HepG2 (cell line): ENCODE measurements around the gene ZNF385B. TPM values are rescaled to one million over a fixed set of nuclear protein-coding genes. Genes with fewer than 3 reads are reported as not detected.
A peak's percentile ranks its signal among the peaks of the same experiment; 100 is the strongest.

Experiments used
- DR1 ChIP-seq: sonication (generic); formaldehyde crosslinking; IDR thresholded peaks from 2 replicates; pipeline ENCODE4 v1.8.0; 2021; ENCODE audit warnings: mild to moderate bottlenecking, missing genetic modification reagents, inconsistent platforms
- FOXM1 ChIP-seq: sonication (generic); formaldehyde crosslinking; IDR thresholded peaks from 2 replicates; pipeline ENCODE4 v1.5.0; 2020; ENCODE audit warnings: missing genetic modification reagents
- GTF3A ChIP-seq: sonication (generic); formaldehyde crosslinking; conservative IDR thresholded peaks from 2 replicates; pipeline ENCODE4 v1.4.0; 2020; ENCODE audit warnings: mild to moderate bottlenecking, missing genetic modification reagents
- HMG20B ChIP-seq: conservative IDR thresholded peaks from 2 replicates; pipeline ENCODE4 v1.6.1; 2016; ENCODE audit warnings: missing genetic modification reagents, missing compliant biosample characterization
- HNF4A ChIP-seq: sonication (generic); formaldehyde crosslinking; IDR thresholded peaks from 2 replicates; pipeline ENCODE4 v1.4.0; 2020; ENCODE audit warnings: missing genetic modification reagents
- KAT2B ChIP-seq: fragments of 150-350 bp; IDR thresholded peaks from 2 replicates; pipeline ENCODE4 v1.6.1; 2014; ENCODE audit warnings: low read depth, low read length, borderline replicate concordance
- KAT8 ChIP-seq: IDR thresholded peaks from 2 replicates; pipeline ENCODE4 v1.6.1; 2016; ENCODE audit warnings: missing genetic modification reagents, missing compliant biosample characterization
- KDM2A ChIP-seq: sonication (generic); formaldehyde crosslinking; IDR thresholded peaks from 2 replicates; pipeline ENCODE4 v1.4.0; 2020; ENCODE audit warnings: low read depth, missing genetic modification reagents, borderline replicate concordance
- LCORL ChIP-seq, 2 experiments: fragments of 450-650 bp in 1 of 2; sonication (generic) in 1 of 2; formaldehyde crosslinking in 1 of 2; IDR thresholded peaks; 2 replicates each; pipeline versions ENCODE4 v1.5.0 to v1.6.1; 2017 to 2020; ENCODE audit warnings: antibody characterized with exemption in 1 of 2, missing genetic modification reagents in 1 of 2
- MATR3 ChIP-seq: sonication (generic); formaldehyde crosslinking; IDR thresholded peaks from 2 replicates; pipeline ENCODE4 v1.4.0; 2020; ENCODE audit warnings: missing genetic modification reagents
- NCOA5 ChIP-seq: sonication (generic); formaldehyde crosslinking; IDR thresholded peaks from 2 replicates; pipeline ENCODE4 v1.4.0; 2020; ENCODE audit warnings: missing genetic modification reagents
- NR2F2 ChIP-seq: IDR thresholded peaks from 2 replicates; pipeline ENCODE4 v1.6.1; 2012; ENCODE audit warnings: low read depth, inconsistent platforms, borderline replicate concordance
- PAXIP1 ChIP-seq: sonication (generic); formaldehyde crosslinking; conservative IDR thresholded peaks from 2 replicates; pipeline ENCODE4 v1.4.0; 2020; ENCODE audit warnings: mild to moderate bottlenecking, missing genetic modification reagents, moderate library complexity
- SP140L ChIP-seq: sonication (generic); formaldehyde crosslinking; IDR thresholded peaks from 2 replicates; pipeline ENCODE4 v1.4.0; 2020; ENCODE audit warnings: missing genetic modification reagents, borderline replicate concordance
- SP2 ChIP-seq: sonication (generic); formaldehyde crosslinking; IDR thresholded peaks from 2 replicates; pipeline ENCODE4 v1.5.1; 2020; ENCODE audit warnings: mild to moderate bottlenecking, missing genetic modification reagents
- TAF1 ChIP-seq: sonication (generic); formaldehyde crosslinking; IDR thresholded peaks from 2 replicates; pipeline ENCODE4 v1.4.0; 2020; ENCODE audit warnings: missing genetic modification reagents
- ZKSCAN5 ChIP-seq: sonication (generic); formaldehyde crosslinking; IDR thresholded peaks from 2 replicates; pipeline ENCODE4 v1.5.1; 2020; ENCODE audit warnings: mild to moderate bottlenecking, missing genetic modification reagents
- ZNF282 ChIP-seq: fragments of 450-650 bp; IDR thresholded peaks from 2 replicates; pipeline ENCODE4 v1.6.1; 2018; ENCODE audit not compliant: partially characterized antibody
- ZNF546 ChIP-seq: sonication (generic); formaldehyde crosslinking; conservative IDR thresholded peaks from 2 replicates; pipeline ENCODE4 v1.8.1; 2023; ENCODE audit warnings: mild to moderate bottlenecking, missing genetic modification reagents
- ZNF577 ChIP-seq: sonication (generic); formaldehyde crosslinking; IDR thresholded peaks from 2 replicates; pipeline ENCODE4 v1.4.0; 2020; ENCODE audit warnings: mild to moderate bottlenecking, low read depth, missing genetic modification reagents, borderline replicate concordance
- ZNF598 ChIP-seq: sonication (generic); formaldehyde crosslinking; IDR thresholded peaks from 2 replicates; pipeline ENCODE4 v1.5.1; 2020; ENCODE audit warnings: mild to moderate bottlenecking, missing genetic modification reagents, borderline replicate concordance
- polyA plus RNA-seq, 8 experiments: library from polyadenylated mRNA; depleted of rRNA in 3 of 8; stranded (reverse) in 7 of 8; unstranded in 1 of 8; fragments of >200 nt; fragmentation: Illumina TruSeq in 4 of 8; extraction: Trizol in 4 of 8; gene quantifications; 2 replicates each; pipeline versions ENCODE4 v1.2.1 to v1.2.3, GENCODE V29; 2011 to 2016; ENCODE audit warnings: low read depth in 4 of 8, missing spikeins in 1 of 8, mixed read lengths in 1 of 8; ENCODE audit not compliant: insufficient read depth in 1 of 8
- total RNA-seq, 5 experiments: library from RNA; depleted of rRNA; stranded (reverse); fragments of >200 nt; fragmentation: Illumina TruSeq; extraction: Trizol; gene quantifications; 2 replicates each; pipeline ENCODE4 v1.2.3, GENCODE V29; 2016; ENCODE audit warnings: low read depth in 1 of 5
- TF ChIP-seq, protein P1 (sequence below): sonication (generic); formaldehyde crosslinking; IDR thresholded peaks from 2 replicates; pipeline ENCODE4 v1.5.0; 2020; ENCODE audit warnings: mild to moderate bottlenecking, missing genetic modification reagents
- TF ChIP-seq, protein P2 (sequence below): sonication (generic); formaldehyde crosslinking; IDR thresholded peaks from 2 replicates; pipeline ENCODE4 v1.5.0; 2020; ENCODE audit warnings: missing genetic modification reagents
- TF ChIP-seq, protein P3 (sequence below): sonication (generic); formaldehyde crosslinking; IDR thresholded peaks from 2 replicates; pipeline ENCODE4 v1.8.1; 2022; ENCODE audit warnings: mild to moderate bottlenecking, missing genetic modification reagents

The ZNF385B gene
- total and polyA plus RNA-seq, 2 of the 13 experiments (the other 11 are each of a cell fraction or from before 2014, with no cell fraction given) = 3.3 to 6.7 TPM

DNA sequence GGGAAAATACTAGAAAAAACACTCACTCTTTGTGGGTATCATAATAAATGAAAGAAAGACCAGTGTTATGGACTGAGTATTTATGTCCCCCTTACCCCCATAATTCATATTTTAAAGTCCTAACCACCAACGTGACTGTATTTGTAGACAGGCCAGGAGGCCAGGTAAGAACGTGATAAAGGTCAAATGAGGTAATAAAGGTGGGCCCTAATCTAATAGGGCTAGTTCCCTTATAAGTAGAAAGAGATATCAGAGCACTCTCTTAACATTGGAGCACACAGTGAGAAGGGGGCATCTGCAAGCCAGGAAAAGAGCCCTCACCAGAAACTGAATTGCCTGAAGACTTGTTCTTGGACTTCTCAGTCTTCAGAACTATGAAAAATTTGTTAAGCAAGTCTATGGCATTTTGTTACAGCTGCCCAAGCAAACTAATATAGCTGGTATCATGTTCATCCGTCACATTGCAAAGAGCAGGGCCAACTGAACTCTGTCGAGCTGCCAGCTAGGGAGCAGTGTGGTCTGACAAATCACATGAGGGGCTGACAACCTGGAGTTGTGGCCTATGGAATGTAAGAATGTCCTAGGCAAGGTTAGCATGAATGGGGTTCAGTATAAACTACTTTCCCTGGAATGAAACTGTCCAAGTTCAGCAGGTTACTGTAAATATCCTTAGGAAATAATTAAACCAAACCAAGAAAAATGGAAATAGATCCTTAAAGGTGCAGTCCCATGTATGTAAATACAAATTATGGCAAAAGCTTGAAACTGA lies 280.9 kb downstream of the ZNF385B start (continued):
- TF ChIP-seq, protein P1, sequence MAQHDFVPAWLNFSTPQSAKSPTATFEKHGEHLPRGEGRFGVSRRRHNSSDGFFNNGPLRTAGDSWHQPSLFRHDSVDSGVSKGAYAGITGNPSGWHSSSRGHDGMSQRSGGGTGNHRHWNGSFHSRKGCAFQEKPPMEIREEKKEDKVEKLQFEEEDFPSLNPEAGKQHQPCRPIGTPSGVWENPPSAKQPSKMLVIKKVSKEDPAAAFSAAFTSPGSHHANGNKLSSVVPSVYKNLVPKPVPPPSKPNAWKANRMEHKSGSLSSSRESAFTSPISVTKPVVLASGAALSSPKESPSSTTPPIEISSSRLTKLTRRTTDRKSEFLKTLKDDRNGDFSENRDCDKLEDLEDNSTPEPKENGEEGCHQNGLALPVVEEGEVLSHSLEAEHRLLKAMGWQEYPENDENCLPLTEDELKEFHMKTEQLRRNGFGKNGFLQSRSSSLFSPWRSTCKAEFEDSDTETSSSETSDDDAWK = no peak
- TF ChIP-seq KAT2B (no peak), GTF3A (no peak), NCOA5 (CRISPR knock-in tag) (no peak), ZNF282 (no peak), ZNF546 (no peak), ZNF598 (CRISPR knock-in tag) (no peak), KDM2A (no peak), KAT8 (CRISPR knock-in tag) (peak; percentile 70), NR2F2 (no peak; the same call in 1 of the 2 replicates), DR1 (CRISPR knock-in tag) (peak; percentile 45; the same call in 1 of the 2 replicates), HNF4A (CRISPR knock-in tag) (peak; percentile 60), PAXIP1 (no peak; the same call in 1 of the 2 replicates), FOXM1 (CRISPR knock-in tag) (no peak), ZNF577 (CRISPR knock-in tag) (no peak), TAF1 (no peak; the same call in 1 of the 2 replicates), HMG20B (CRISPR knock-in tag) (0 out of 2 replicates have a peak, but pooled peaks have one; percentile 37), MATR3 (no peak), ZKSCAN5 (no peak), LCORL (IDR thresholded peaks at IDR 0.05) (no peak), LCORL (CRISPR knock-in tag; IDR thresholded peaks at IDR 0.05) (no peak), SP140L (no peak), SP2 (CRISPR knock-in tag) (no peak)
- TF ChIP-seq, protein P2, sequence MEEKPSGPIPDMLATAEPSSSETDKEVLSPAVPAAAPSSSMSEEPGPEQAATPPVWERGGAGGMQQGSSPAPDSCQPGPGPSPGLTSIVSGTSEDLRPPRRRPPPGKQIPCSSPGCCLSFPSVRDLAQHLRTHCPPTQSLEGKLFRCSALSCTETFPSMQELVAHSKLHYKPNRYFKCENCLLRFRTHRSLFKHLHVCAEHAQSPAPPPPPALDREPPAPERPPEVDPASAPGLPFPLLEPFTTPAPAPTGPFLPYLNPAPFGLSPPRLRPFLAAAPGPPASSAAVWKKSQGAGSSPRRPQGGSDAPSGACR (CRISPR knock-in tag) = no peak
- TF ChIP-seq, protein P3, sequence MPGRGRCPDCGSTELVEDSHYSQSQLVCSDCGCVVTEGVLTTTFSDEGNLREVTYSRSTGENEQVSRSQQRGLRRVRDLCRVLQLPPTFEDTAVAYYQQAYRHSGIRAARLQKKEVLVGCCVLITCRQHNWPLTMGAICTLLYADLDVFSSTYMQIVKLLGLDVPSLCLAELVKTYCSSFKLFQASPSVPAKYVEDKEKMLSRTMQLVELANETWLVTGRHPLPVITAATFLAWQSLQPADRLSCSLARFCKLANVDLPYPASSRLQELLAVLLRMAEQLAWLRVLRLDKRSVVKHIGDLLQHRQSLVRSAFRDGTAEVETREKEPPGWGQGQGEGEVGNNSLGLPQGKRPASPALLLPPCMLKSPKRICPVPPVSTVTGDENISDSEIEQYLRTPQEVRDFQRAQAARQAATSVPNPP (CRISPR knock-in tag) = 0 out of 2 replicates have a peak, but pooled peaks have one; percentile 29
